GM12872 (cell line): Measurements from ENCODE around the gene SCAPER.

Source experiments
- TF ChIP-seq, protein P1 (sequence below): IDR thresholded peaks from 3 replicates; pipeline ENCODE4 v1.5.1; 2011; ENCODE audit warnings: low read depth, mild to moderate bottlenecking, low read length, moderate library complexity; ENCODE audit not compliant: insufficient read depth

Gene SCAPER

DNA sequence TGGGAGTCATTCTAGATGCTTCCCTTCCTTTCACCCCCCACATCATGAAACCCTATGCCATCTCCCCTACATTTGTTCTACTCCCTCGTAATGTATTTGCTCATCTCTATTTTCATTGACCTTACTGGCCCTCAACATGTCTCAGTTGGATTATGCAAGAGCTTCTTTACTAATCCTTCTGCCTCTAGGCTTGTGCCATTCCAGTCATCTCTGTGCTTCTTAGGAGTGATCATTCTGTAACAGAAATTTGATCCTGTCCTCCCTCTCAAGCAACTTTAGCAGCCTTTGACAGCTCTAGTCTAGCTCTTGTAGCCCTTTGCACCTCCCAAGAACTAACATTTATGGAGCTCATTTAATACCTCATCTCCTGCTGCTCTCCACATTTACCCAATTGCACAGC, 503.9 kb downstream of the SCAPER start:
- TF ChIP-seq, protein P1, sequence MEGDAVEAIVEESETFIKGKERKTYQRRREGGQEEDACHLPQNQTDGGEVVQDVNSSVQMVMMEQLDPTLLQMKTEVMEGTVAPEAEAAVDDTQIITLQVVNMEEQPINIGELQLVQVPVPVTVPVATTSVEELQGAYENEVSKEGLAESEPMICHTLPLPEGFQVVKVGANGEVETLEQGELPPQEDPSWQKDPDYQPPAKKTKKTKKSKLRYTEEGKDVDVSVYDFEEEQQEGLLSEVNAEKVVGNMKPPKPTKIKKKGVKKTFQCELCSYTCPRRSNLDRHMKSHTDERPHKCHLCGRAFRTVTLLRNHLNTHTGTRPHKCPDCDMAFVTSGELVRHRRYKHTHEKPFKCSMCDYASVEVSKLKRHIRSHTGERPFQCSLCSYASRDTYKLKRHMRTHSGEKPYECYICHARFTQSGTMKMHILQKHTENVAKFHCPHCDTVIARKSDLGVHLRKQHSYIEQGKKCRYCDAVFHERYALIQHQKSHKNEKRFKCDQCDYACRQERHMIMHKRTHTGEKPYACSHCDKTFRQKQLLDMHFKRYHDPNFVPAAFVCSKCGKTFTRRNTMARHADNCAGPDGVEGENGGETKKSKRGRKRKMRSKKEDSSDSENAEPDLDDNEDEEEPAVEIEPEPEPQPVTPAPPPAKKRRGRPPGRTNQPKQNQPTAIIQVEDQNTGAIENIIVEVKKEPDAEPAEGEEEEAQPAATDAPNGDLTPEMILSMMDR = no peak

GRCh38 chr15:76398317-76399104, 506.6 kb downstream of the SCAPER start:
- TF ChIP-seq, protein P1 = no peak

GRCh38 chr15:76393614-76394013, 511.5 kb downstream of the SCAPER start:
- TF ChIP-seq, protein P1 = no peak

- TF ChIP-seq, protein P1 = no peak
These were observed 513.3 kb downstream of the SCAPER start for GRCh38 chr15:76391847-76392246.

GRCh38 chr15:76391309-76391708, 513.8 kb downstream of the SCAPER start:
- TF ChIP-seq, protein P1 = no peak

DNA sequence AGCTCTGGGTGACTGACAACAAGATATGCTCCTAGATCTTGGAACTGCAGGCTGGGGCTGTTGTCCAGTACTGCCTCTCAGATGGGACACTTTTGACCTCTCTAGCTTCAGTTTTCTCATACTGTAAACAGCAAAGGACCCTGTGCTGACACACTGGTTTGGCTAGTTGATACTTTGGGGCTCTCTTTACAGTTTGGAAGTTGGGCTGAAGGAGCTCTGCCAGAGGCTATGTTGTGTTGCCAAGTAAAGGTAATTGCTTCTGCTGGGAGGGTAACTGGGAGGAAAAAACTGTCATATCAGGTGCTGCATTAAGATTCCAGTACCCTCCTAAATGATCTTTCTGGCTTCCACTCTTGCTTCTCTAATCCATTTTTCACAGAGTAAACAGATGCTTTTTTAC, 514.6 kb downstream of the SCAPER start:
- TF ChIP-seq, protein P1 = no peak

DNA sequence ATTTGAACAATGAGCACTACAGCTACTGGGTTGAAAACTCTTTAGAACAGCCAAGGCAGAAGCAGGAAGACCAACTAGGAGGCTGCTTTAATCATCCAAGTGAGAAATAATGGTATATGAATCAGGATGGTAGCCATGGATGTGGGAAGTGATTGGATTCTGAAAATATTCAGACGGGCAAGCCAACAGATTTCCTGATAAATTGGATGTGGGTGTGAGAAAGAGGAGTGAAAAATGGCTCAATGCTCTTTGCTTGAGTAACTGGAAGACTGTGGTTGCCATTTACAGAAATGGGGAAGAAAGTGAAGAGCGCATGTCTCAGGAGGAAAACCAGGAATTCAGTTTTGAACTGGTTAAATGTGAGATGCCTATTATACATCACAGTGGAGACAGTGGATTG, 518.2 kb downstream of the SCAPER start:
- TF ChIP-seq, protein P1 = no peak
